Glomerular endothelial cell (primary cell): ENCODE results near the gene MAFB. TPM values are rescaled to one million over a fixed set of nuclear protein-coding genes. Genes with fewer than 3 reads are reported as not detected.

Experiments used
- DNase-seq: peaks from one replicate; pipeline ENCODE4 v3.0.0-alpha.2; 2011; ENCODE audit warnings: low read depth, low spot score; ENCODE audit errors: extremely low read depth
- total RNA-seq: library from RNA; depleted of rRNA; stranded (reverse); fragments of >200 nt; gene quantifications from 2 replicates; pipeline ENCODE4 v1.2.3, GENCODE V29; 2015

Gene MAFB
- total RNA-seq, 1 donor from 2014 or later, result 2.3 TPM

- no peak for DNase-seq
These were observed 53.1 kb downstream of the MAFB start for GRCh38 chr20:40635971-40636370.
